DOHH2 (cell line): ENCODE measurements around the gene SPRR4.

Experiments
- H3F3A ChIP-seq: fragments of 200-600 bp; sonication (generic), shearing (Covaris generic); 2 replicates; pipeline ENCODE4 v1.6.0; 2016; ENCODE audit warnings: antibody characterized with exemption, mild to moderate bottlenecking; ENCODE audit not compliant: control insufficient read depth, insufficient read depth
- H3K27ac ChIP-seq: fragments of 200-600 bp; sonication (generic); 2 replicates; pipeline ENCODE4 v1.5.1; 2014; ENCODE audit warnings: low read depth, mild to moderate bottlenecking, low read length, moderate library complexity
- H3K27me3 ChIP-seq: fragments of 200-600 bp; sonication (generic); 2 replicates; pipeline ENCODE4 v1.6.1; 2014; ENCODE audit warnings: mild to moderate bottlenecking, low read length, mixed read lengths; ENCODE audit not compliant: control insufficient read depth
- H3K36me3 ChIP-seq: fragments of 200-600 bp; sonication (generic); 2 replicates; pipeline ENCODE4 v1.6.1; 2014; ENCODE audit warnings: mild to moderate bottlenecking, low read length, moderate library complexity, mixed read lengths; ENCODE audit not compliant: control insufficient read depth
- H3K4me1 ChIP-seq: fragments of 200-600 bp; sonication (generic); 2 replicates; pipeline ENCODE4 v1.6.1; 2014; ENCODE audit warnings: mild to moderate bottlenecking, low read length, mixed read lengths; ENCODE audit not compliant: control insufficient read depth
- H3K4me2 ChIP-seq: fragments of 200-600 bp; sonication (generic); 2 replicates; pipeline ENCODE4 v1.6.0; 2014; ENCODE audit warnings: mild to moderate bottlenecking, low read length, moderate library complexity
- H3K4me3 ChIP-seq: fragments of 200-600 bp; sonication (generic); 2 replicates; pipeline ENCODE4 v1.5.1; 2014; ENCODE audit warnings: mild to moderate bottlenecking, low read length, mixed read lengths
- H3K79me2 ChIP-seq: fragments of 200-600 bp; sonication (generic); 2 replicates; pipeline ENCODE4 v1.6.1; 2014; ENCODE audit warnings: mild to moderate bottlenecking, low read length, mixed read lengths; ENCODE audit not compliant: control insufficient read depth
- H3K9me2 ChIP-seq: fragments of 200-600 bp; sonication (generic); replicated peaks from 2 replicates; pipeline ENCODE4 v1.6.1; 2014; ENCODE audit warnings: mild to moderate bottlenecking, low read length, mixed read lengths; ENCODE audit not compliant: control insufficient read depth
- H3K9me3 ChIP-seq: fragments of 200-600 bp; sonication (generic); 2 replicates; pipeline ENCODE4 v1.6.1; 2014; ENCODE audit warnings: antibody characterized with exemption, low read length, mixed read lengths; ENCODE audit not compliant: control insufficient read depth, insufficient read depth
- H4K20me1 ChIP-seq: fragments of 200-600 bp; sonication (generic); 2 replicates; pipeline ENCODE4 v1.6.0; 2014; ENCODE audit warnings: low read depth, mild to moderate bottlenecking, antibody characterized with exemption, low read length, moderate library complexity; ENCODE audit not compliant: control insufficient read depth, insufficient read depth
- CTCF ChIP-seq: fragments of 200-600 bp; sonication (generic); IDR thresholded peaks from one replicate; pipeline ENCODE4 v1.5.1; 2014; ENCODE audit warnings: antibody characterized with exemption, mild to moderate bottlenecking, low read depth, low read length; ENCODE audit not compliant: poor library complexity, severe bottlenecking
- EZH2phosphoT487 ChIP-seq: fragments of 200-600 bp; sonication (generic); IDR thresholded peaks from 2 replicates; pipeline ENCODE4 v1.6.1; 2017; ENCODE audit warnings: borderline replicate concordance, mild to moderate bottlenecking, antibody characterized with exemption, low read length, moderate library complexity, mixed read lengths

Gene SPRR4

GRCh38 chr1:152980676-152981075 is 10.2 kb downstream of the SPRR4 start:
- H3K36me3 ChIP-seq: no peaks in the 10 kb centered on the region
- no peak overlapping the region for H3K27ac ChIP-seq
- no peaks in the 10 kb centered on the region for H3K9me3 ChIP-seq
- no peaks in the 10 kb centered on the region for H3K79me2 ChIP-seq
- no peaks in the 10 kb centered on the region for H3K4me1 ChIP-seq
- H3K9me2 ChIP-seq: no peaks in the 10 kb centered on the region
- H3K4me3 ChIP-seq: no peak overlapping the region
- H4K20me1 ChIP-seq: no peaks in the 10 kb centered on the region
- TF ChIP-seq CTCF: no peak
- TF ChIP-seq EZH2phosphoT487: no peak
- no peaks in the 10 kb centered on the region for H3K27me3 ChIP-seq
- no peaks in the 10 kb centered on the region for H3F3A ChIP-seq
- H3K4me2 ChIP-seq: no peak overlapping the region

- Histone ChIP-seq H3K9me3 (no peaks in the 10 kb centered on the region), H3K27ac (no peak overlapping the region), H3K36me3 (no peaks in the 10 kb centered on the region), H3K9me2 (no peaks in the 10 kb centered on the region), H3K27me3 (no peaks in the 10 kb centered on the region), H3F3A (no peaks in the 10 kb centered on the region), H3K4me2 (no peak overlapping the region), H4K20me1 (no peaks in the 10 kb centered on the region), H3K4me3 (no peak overlapping the region), H3K4me1 (no peaks in the 10 kb centered on the region), H3K79me2 (no peaks in the 10 kb centered on the region)
- TF ChIP-seq EZH2phosphoT487 (no peak), CTCF (no peak)
These were observed 10.9 kb downstream of the SPRR4 start for GRCh38 chr1:152981146-152981871.

- Histone ChIP-seq H3K36me3 (no peaks in the 10 kb centered on the region), H3K9me2 (no peaks in the 10 kb centered on the region), H3F3A (no peaks in the 10 kb centered on the region), H3K4me1 (no peaks in the 10 kb centered on the region), H3K4me3 (no peak overlapping the region), H3K79me2 (no peaks in the 10 kb centered on the region), H4K20me1 (no peaks in the 10 kb centered on the region), H3K4me2 (no peak overlapping the region), H3K9me3 (no peaks in the 10 kb centered on the region), H3K27ac (no peak overlapping the region), H3K27me3 (no peaks in the 10 kb centered on the region)
- TF ChIP-seq CTCF: no peak
- no peak for TF ChIP-seq EZH2phosphoT487
These were observed 11.6 kb downstream of the SPRR4 start for GRCh38 chr1:152982076-152982475.
